Liver (tissue), 9 donors: ENCODE measurements around the gene ZYG11B. TPM values are rescaled to one million over a fixed set of nuclear protein-coding genes. Genes with fewer than 3 reads are reported as not detected.

Experiments used
- DNase-seq: peaks from one replicate; pipeline ENCODE4 v3.0.0-alpha.2; 2017; ENCODE audit warnings: low spot score
- H3K27ac ChIP-seq, 2 donors: one replicate each; pipeline ENCODE4 v1.7.0; 2013; ENCODE audit warnings: inconsistent platforms in 2 of 2, low read length in 2 of 2, control low read depth in 1 of 2, low read depth in 1 of 2, mild to moderate bottlenecking in 1 of 2
- H3K27me3 ChIP-seq, 4 donors: one replicate each; pipeline versions ENCODE4 v1.6.1 to v1.7.0; 2013; ENCODE audit warnings: low read length in 3 of 4, inconsistent platforms in 1 of 4, mild to moderate bottlenecking in 1 of 4, moderate library complexity in 1 of 4; ENCODE audit not compliant: control insufficient read depth in 4 of 4, insufficient read depth in 4 of 4
- H3K36me3 ChIP-seq, 4 donors: one replicate each; pipeline versions ENCODE4 v1.6.1 to v1.7.0; 2013; ENCODE audit warnings: low read length in 3 of 4, mild to moderate bottlenecking in 3 of 4, low read depth in 1 of 4, moderate library complexity in 1 of 4; ENCODE audit not compliant: control insufficient read depth in 4 of 4, insufficient read depth in 3 of 4
- H3K4me1 ChIP-seq, 4 donors: one replicate each; pipeline versions ENCODE4 v1.6.1 to v1.7.0; 2013; ENCODE audit warnings: low read length in 3 of 4, mild to moderate bottlenecking in 3 of 4, moderate library complexity in 1 of 4; ENCODE audit not compliant: control insufficient read depth in 4 of 4, insufficient read depth in 4 of 4
- H3K4me3 ChIP-seq, 3 donors: one replicate each; pipeline versions ENCODE4 v1.6.1 to v1.7.0; 2013; ENCODE audit warnings: low read length in 3 of 3, control low read depth in 1 of 3, low read depth in 1 of 3, mild to moderate bottlenecking in 1 of 3
- H3K9ac ChIP-seq, 2 donors: one replicate each; pipeline ENCODE4 v1.7.0; 2013; ENCODE audit warnings: low read length in 2 of 2, mild to moderate bottlenecking in 2 of 2, moderate library complexity in 2 of 2, control low read depth in 1 of 2, low read depth in 1 of 2
- H3K9me3 ChIP-seq, 4 donors: one replicate each; pipeline versions ENCODE4 v1.6.1 to v1.7.0; 2013; ENCODE audit warnings: low read length in 3 of 4; ENCODE audit not compliant: control insufficient read depth in 4 of 4
- EGR1 ChIP-seq, 2 donors: IDR thresholded peaks; 2 replicates each; pipeline ENCODE4 v1.6.1; 2016 to 2018; ENCODE audit warnings: antibody characterized with exemption in 2 of 2, low read depth in 2 of 2
- FOXA1 ChIP-seq: IDR thresholded peaks from 2 replicates; pipeline ENCODE4 v1.6.1; 2016; ENCODE audit warnings: antibody characterized with exemption
- GABPA ChIP-seq, 2 donors: IDR thresholded peaks in 1 of 2; conservative IDR thresholded peaks in 1 of 2; 2 replicates each; pipeline ENCODE4 v1.6.1; 2016; ENCODE audit warnings: antibody characterized with exemption in 2 of 2, mild to moderate bottlenecking in 1 of 2, moderate library complexity in 1 of 2
- HNF4A ChIP-seq, 2 donors: conservative IDR thresholded peaks; 2 replicates each; pipeline ENCODE4 v1.6.1; 2016; ENCODE audit warnings: antibody characterized with exemption in 2 of 2, mild to moderate bottlenecking in 2 of 2
- HNF4G ChIP-seq: IDR thresholded peaks from 2 replicates; pipeline ENCODE4 v1.6.1; 2016; ENCODE audit warnings: antibody characterized with exemption
- NR2F2 ChIP-seq: IDR thresholded peaks from 2 replicates; pipeline ENCODE4 v1.6.1; 2016; ENCODE audit warnings: antibody characterized with exemption
- RAD21 ChIP-seq, 2 donors: IDR thresholded peaks; 2 replicates each; pipeline ENCODE4 v1.6.1; 2016; ENCODE audit warnings: antibody characterized with exemption in 2 of 2, mild to moderate bottlenecking in 2 of 2
- RXRA ChIP-seq, 2 donors: IDR thresholded peaks; 2 replicates each; pipeline ENCODE4 v1.6.1; 2017 to 2018; ENCODE audit warnings: antibody characterized with exemption in 2 of 2, mild to moderate bottlenecking in 1 of 2
- SP1 ChIP-seq: IDR thresholded peaks from 2 replicates; pipeline ENCODE4 v1.6.1; 2018; ENCODE audit warnings: antibody characterized with exemption, mild to moderate bottlenecking
- TAF1 ChIP-seq: conservative IDR thresholded peaks from 2 replicates; pipeline ENCODE4 v1.6.1; 2016; ENCODE audit warnings: antibody characterized with exemption, mild to moderate bottlenecking
- YY1 ChIP-seq: IDR thresholded peaks from 2 replicates; pipeline ENCODE4 v1.6.1; 2016; ENCODE audit warnings: antibody characterized with exemption, mild to moderate bottlenecking
- WGBS: extraction: QIAGEN DNeasy Blood & Tissue Kit; methylation state at CpG from one replicate; pipeline ENCODE4 v1.1.7; 2013; 5-methylcytosine and 5-hydroxymethylcytosine counted together
- polyA plus RNA-seq, 2 donors: library from polyadenylated mRNA; stranded (reverse) in 1 of 2; unstranded in 1 of 2; fragments of 200-250 nt in 1 of 2; fragments of >200 nt in 1 of 2; fragmentation: Nextera tagmentation in 1 of 2; extraction: Ambion mirVana in 1 of 2; gene quantifications; one replicate each; pipeline versions ENCODE4 v1.2.1 to v1.2.3, GENCODE V29; 2013 to 2015
- total RNA-seq, 2 donors: library from RNA; depleted of rRNA; stranded (reverse); fragments of >200 nt; gene quantifications; one replicate each; pipeline ENCODE4 v1.2.3, GENCODE V29; 2014
- TF ChIP-seq, protein P1 (sequence below): IDR thresholded peaks from 2 replicates; pipeline ENCODE4 v1.6.1; 2016; ENCODE audit warnings: antibody characterized with exemption
- TF ChIP-seq, protein P2 (sequence below): IDR thresholded peaks from 2 replicates; pipeline ENCODE4 v1.6.1; 2016; ENCODE audit warnings: antibody characterized with exemption
- TF ChIP-seq, protein P3 (sequence below): IDR thresholded peaks from 2 replicates; pipeline ENCODE4 v1.6.1; 2016; ENCODE audit warnings: antibody characterized with exemption, mild to moderate bottlenecking
- TF ChIP-seq, protein P4 (sequence below): IDR thresholded peaks from 2 replicates; pipeline ENCODE4 v1.6.1; 2016; ENCODE audit warnings: antibody characterized with exemption
- donor health status: healthy.
- donor health status: healthy.
- donor health status: healthy.
- donor health status: healthy.
- donor health status: healthy.

The ZYG11B gene
- total and polyA plus RNA-seq, 4 donors = 6.1 to 111 (median 15.5) TPM

DNA sequence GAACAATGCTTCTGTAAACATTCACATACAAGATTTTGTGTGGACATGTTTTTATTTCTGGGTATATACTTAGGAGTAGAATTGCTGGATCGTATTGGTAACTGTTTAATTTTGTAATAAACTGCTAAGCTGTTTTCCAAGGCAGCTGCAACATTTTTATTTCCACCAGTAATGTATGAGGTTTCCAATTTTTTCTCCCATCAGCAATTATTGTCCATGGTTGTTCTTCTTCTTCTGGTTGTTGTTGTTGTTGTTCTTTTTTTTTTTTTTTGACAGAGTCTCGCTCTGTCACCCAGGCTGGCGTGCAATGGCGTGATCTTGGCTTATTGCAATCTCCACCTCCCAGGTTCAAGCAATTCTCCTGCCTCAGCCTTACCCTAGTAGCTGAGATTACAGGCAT, 26.9 kb downstream of the ZYG11B start:
- Histone ChIP-seq H3K9me3 (no peaks in the 10 kb centered on the region), H3K9ac (no peak overlapping the region), H3K27ac (no peak overlapping the region), H3K4me3 (no peak overlapping the region), H3K27me3 (no peaks in the 10 kb centered on the region), H3K4me1 (peaks cover 7 to 16% (median 12%) of the 10 kb centered on the region in 4 donors), H3K36me3 (peaks cover under 1 to 5% (median 2%) of the 10 kb centered on the region in 4 donors)
- WGBS = 94% methylated on average over 4 of the region's 4 CpGs
- no peak for DNase-seq
- TF ChIP-seq GABPA (IDR thresholded peaks at IDR 0.05 in 1 of 2, conservative IDR thresholded peaks at IDR 0.05 in 1 of 2) (no peak), HNF4G (no peak), HNF4A (conservative IDR thresholded peaks at IDR 0.05) (no peak), FOXA1 (no peak), RXRA (IDR thresholded peaks at IDR 0.05) (no peak), YY1 (no peak), EGR1 (IDR thresholded peaks at IDR 0.05; ENCODE audit: low read depth in 2 of 2) (no peak)
- TF ChIP-seq, protein P1, sequence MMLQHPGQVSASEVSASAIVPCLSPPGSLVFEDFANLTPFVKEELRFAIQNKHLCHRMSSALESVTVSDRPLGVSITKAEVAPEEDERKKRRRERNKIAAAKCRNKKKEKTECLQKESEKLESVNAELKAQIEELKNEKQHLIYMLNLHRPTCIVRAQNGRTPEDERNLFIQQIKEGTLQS = no peak
- TF ChIP-seq, protein P2, sequence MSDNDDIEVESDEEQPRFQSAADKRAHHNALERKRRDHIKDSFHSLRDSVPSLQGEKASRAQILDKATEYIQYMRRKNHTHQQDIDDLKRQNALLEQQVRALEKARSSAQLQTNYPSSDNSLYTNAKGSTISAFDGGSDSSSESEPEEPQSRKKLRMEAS = no peak
- TF ChIP-seq, protein P3, sequence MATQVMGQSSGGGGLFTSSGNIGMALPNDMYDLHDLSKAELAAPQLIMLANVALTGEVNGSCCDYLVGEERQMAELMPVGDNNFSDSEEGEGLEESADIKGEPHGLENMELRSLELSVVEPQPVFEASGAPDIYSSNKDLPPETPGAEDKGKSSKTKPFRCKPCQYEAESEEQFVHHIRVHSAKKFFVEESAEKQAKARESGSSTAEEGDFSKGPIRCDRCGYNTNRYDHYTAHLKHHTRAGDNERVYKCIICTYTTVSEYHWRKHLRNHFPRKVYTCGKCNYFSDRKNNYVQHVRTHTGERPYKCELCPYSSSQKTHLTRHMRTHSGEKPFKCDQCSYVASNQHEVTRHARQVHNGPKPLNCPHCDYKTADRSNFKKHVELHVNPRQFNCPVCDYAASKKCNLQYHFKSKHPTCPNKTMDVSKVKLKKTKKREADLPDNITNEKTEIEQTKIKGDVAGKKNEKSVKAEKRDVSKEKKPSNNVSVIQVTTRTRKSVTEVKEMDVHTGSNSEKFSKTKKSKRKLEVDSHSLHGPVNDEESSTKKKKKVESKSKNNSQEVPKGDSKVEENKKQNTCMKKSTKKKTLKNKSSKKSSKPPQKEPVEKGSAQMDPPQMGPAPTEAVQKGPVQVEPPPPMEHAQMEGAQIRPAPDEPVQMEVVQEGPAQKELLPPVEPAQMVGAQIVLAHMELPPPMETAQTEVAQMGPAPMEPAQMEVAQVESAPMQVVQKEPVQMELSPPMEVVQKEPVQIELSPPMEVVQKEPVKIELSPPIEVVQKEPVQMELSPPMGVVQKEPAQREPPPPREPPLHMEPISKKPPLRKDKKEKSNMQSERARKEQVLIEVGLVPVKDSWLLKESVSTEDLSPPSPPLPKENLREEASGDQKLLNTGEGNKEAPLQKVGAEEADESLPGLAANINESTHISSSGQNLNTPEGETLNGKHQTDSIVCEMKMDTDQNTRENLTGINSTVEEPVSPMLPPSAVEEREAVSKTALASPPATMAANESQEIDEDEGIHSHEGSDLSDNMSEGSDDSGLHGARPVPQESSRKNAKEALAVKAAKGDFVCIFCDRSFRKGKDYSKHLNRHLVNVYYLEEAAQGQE = no peak

DNA sequence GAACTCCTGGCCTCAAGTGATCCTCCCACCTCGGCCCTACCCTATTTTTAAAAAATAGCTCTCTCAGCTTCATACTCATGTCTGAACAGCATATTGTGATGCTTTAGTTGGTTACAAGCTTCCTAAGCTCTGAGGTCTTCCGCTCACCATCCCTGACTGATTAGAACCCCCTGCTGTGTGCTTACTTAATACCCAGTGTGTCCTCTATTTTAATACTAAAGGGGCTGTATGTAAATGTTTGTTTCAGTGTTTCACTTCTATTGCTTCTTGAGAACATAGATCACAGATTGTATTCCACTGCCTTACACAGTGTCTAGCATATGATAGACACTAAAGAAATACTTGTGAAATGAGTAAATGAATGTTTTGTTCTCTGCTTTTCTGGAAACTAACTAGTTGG, 29.8 kb downstream of the ZYG11B start:
- H3K9me3 ChIP-seq = no peaks in the 10 kb centered on the region
- H3K9ac ChIP-seq = no peak overlapping the region
- peaks cover 2 to 10% (median 3%) of the 10 kb centered on the region in 4 donors for H3K36me3 ChIP-seq
- TF ChIP-seq, protein P2 = no peak
- no peak for TF ChIP-seq RXRA (IDR thresholded peaks at IDR 0.05)
- no peak for TF ChIP-seq TAF1
- TF ChIP-seq HNF4A (conservative IDR thresholded peaks at IDR 0.05) = no peak
- TF ChIP-seq RAD21 (IDR thresholded peaks at IDR 0.05) = no peak
- no peak for TF ChIP-seq SP1
- TF ChIP-seq, protein P3 = no peak
- TF ChIP-seq, protein P4, sequence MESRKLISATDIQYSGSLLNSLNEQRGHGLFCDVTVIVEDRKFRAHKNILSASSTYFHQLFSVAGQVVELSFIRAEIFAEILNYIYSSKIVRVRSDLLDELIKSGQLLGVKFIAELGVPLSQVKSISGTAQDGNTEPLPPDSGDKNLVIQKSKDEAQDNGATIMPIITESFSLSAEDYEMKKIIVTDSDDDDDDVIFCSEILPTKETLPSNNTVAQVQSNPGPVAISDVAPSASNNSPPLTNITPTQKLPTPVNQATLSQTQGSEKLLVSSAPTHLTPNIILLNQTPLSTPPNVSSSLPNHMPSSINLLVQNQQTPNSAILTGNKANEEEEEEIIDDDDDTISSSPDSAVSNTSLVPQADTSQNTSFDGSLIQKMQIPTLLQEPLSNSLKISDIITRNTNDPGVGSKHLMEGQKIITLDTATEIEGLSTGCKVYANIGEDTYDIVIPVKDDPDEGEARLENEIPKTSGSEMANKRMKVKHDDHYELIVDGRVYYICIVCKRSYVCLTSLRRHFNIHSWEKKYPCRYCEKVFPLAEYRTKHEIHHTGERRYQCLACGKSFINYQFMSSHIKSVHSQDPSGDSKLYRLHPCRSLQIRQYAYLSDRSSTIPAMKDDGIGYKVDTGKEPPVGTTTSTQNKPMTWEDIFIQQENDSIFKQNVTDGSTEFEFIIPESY = no peak
- no peak for TF ChIP-seq NR2F2
- no peak for TF ChIP-seq EGR1 (IDR thresholded peaks at IDR 0.05; ENCODE audit: low read depth in 2 of 2)
- no peak for TF ChIP-seq YY1
- no peaks in the 10 kb centered on the region for H3K27me3 ChIP-seq
- H3K27ac ChIP-seq = no peak overlapping the region
- peaks cover 0 to 5% (median 0%) of the 10 kb centered on the region in 4 donors for H3K4me1 ChIP-seq
- no peak overlapping the region for H3K4me3 ChIP-seq
- 98% methylated on average over 2 of the region's 2 CpGs for WGBS
- DNase-seq = no peak
